ENCODE results near the gene UBE2D1. TPM values are rescaled to one million over a fixed set of nuclear protein-coding genes. Genes with fewer than 3 reads are reported as not detected.
A peak's percentile ranks its signal among the peaks of the same experiment; 100 is the strongest.

Gene UBE2D1
- total and polyA plus RNA-seq, 2 of the 4 experiments (the other 2 are of a cell fraction) = 9.1 to 9.7 TPM

GRCh38 chr10:58384544-58384998 lies 49.8 kb downstream of the UBE2D1 start:
- Histone ChIP-seq H4K8ac (ENCODE audit: low read depth in 2 of 2, low read length in 2 of 2) (peak overlapping the region; percentile 68 to 72), H2BK5ac (ENCODE audit: low read depth, low read length, poor library complexity, severe bottlenecking) (peak overlapping the region; percentile 73), H3K9me3 (ENCODE audit: control insufficient read depth, insufficient read depth, low read length) (no peaks in the 10 kb centered on the region), H3K4ac (ENCODE audit: low read depth, low read length) (peak overlapping the region; percentile 75), H3K4me2 (ENCODE audit: low read depth, low read length) (peak overlapping the region; percentile 83), H3K23ac (ENCODE audit: low read depth, low read length) (peak overlapping the region; percentile 47), H3K18ac (ENCODE audit: low read depth, low read length) (peak overlapping the region; percentile 37), H3K56ac (ENCODE audit: extremely low read depth, insufficient read depth, low read length) (peak overlapping the region; percentile 56; the same call in 1 of the 2 replicates), H3K79me1 (ENCODE audit: low read depth in 1 of 2, low read length in 2 of 2) (peaks cover 13 to 21% of the 10 kb centered on the region in 2 experiments; a peak in 3 of 4 replicates), H4K91ac (ENCODE audit: insufficient read depth, low read depth, low read length) (peak overlapping the region; percentile 54), H4K20me1 (ENCODE audit: insufficient read depth, low read length) (no peaks in the 10 kb centered on the region), H3K9me1 (ENCODE audit: insufficient read depth, low read length) (no peaks in the 10 kb centered on the region), H4K5ac (ENCODE audit: low read depth, low read length) (peak overlapping the region; percentile 27), H3K9ac (ENCODE audit: low read depth, low read length) (peak overlapping the region; percentile 77), H2AK9ac (replicated peaks; ENCODE audit: low read depth, low read length, poor library complexity) (peak overlapping the region; percentile 93), H3K27ac (ENCODE audit: insufficient read depth, low read length) (peak overlapping the region; percentile 63), H3K4me1 (ENCODE audit: control insufficient read depth, insufficient read depth, low read length) (no peaks in the 10 kb centered on the region; the same call in 1 of the 2 replicates), H2BK120ac (ENCODE audit: low read depth, low read length) (peak overlapping the region; percentile 78), H2AK5ac (ENCODE audit: low read depth, low read length) (no peak overlapping the region), H2AFZ (replicated peaks; ENCODE audit: low read length, poor library complexity) (peak overlapping the region; percentile 97), H2BK15ac (ENCODE audit: low read depth, low read length) (peak overlapping the region; percentile 53; the same call in 1 of the 3 replicates), H2BK20ac (ENCODE audit: low read depth, low read length) (0 out of 2 replicates have a peak overlapping the region, but pooled peaks have one; percentile 16), H3K27me3 (ENCODE audit: control insufficient read depth, insufficient read depth, low read length) (no peaks in the 10 kb centered on the region), H3K14ac (replicated peaks; ENCODE audit: low read depth, low read length) (peak overlapping the region; percentile 88), H3K36me3 (ENCODE audit: control insufficient read depth, insufficient read depth, low read length) (peaks cover 8% of the 10 kb centered on the region), H3K4me3 (ENCODE audit: insufficient read depth, low read depth, low read length) (peak overlapping the region; percentile 83)
- CTCF ChIA-PET = interaction anchor here (0.6 to 1.2 kb wide), 4 partner anchors 19 to 208 kb away, joined by 3 read pairs; no protein-coding TSS in a partner anchor
- POLR2A ChIA-PET (ENCODE audit: unreplicated experiment) = no interaction called here
- dilution Hi-C loops (cut with HindIII; ENCODE audit: low sequenced_read_pairs, unreplicated experiment) (no loop called here), in situ Hi-C loops (cut with MboI; ENCODE audit: low sequenced_read_pairs) (no loop called here), intact Hi-C loops (cut with micrococcal nuclease) (loop anchor here (2.0 kb wide), 2 partner anchors 86 to 208 kb away; no protein-coding TSS in a partner anchor)
- DNase-seq (no peak), ATAC-seq (ENCODE audit: low read depth) (peak; percentile 9)
- no peak for TF ChIP-seq SMC3 (IDR thresholded peaks at IDR 0.05; ENCODE audit: low read depth, low read length)
- TF ChIP-seq NFE2L2 (IDR thresholded peaks at IDR 0.05; ENCODE audit: low read depth, low read length) = no peak
- TF ChIP-seq, protein P1, sequence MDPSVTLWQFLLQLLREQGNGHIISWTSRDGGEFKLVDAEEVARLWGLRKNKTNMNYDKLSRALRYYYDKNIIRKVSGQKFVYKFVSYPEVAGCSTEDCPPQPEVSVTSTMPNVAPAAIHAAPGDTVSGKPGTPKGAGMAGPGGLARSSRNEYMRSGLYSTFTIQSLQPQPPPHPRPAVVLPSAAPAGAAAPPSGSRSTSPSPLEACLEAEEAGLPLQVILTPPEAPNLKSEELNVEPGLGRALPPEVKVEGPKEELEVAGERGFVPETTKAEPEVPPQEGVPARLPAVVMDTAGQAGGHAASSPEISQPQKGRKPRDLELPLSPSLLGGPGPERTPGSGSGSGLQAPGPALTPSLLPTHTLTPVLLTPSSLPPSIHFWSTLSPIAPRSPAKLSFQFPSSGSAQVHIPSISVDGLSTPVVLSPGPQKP (IDR thresholded peaks at IDR 0.05; ENCODE audit: borderline replicate concordance, low read depth, low read length) = no peak
- TF ChIP-seq FOS (IDR thresholded peaks at IDR 0.05; ENCODE audit: low read depth, low read length) = no peak
- WGBS, 2 experiments (ENCODE audit: extremely low coverage in 2 of 2, insufficient read length in 1 of 2) = no CpG with 5 or more reads among the region's 12 CpGs
- no TSS peak for BruUV-seq (replicated peaks)
